Right hindlimb (tissue), 1 donor: ENCODE measurements around the gene AKAP4.

Experiments used
- DNase-seq: peaks from one replicate; pipeline ENCODE4 v3.0.0-alpha.2; 2018

The AKAP4 gene

GRCh38 chrX:50200907-50201306 is at the start of gene AKAP4:
Gene AKAP4, minus strand, starts transcription at chrX:50201007. Its CDS starts 118 bp downstream, at chrX:50200889.
- DNase-seq, result no peak

- DNase-seq, result no peak
Observed at GRCh38 chrX:50211510-50211909, 10.7 kb upstream of the AKAP4 start.

- DNase-seq, result no peak
Observed at GRCh38 chrX:50206753-50207152, 5.9 kb upstream of the AKAP4 start.

GRCh38 chrX:50204364-50204899 is 3.6 kb upstream of the AKAP4 start, which contains the start of gene CCNB3:
Gene CCNB3, plus strand, starts transcription at chrX:50204765. Its CDS starts 80,399 bp downstream, at chrX:50285164.
- DNase-seq, result peak; percentile 65

GRCh38 chrX:50202539-50202938 is 1.7 kb upstream of the AKAP4 start:
- no peak for DNase-seq

- no peak for DNase-seq
Observed at GRCh38 chrX:50198348-50198747, 2.5 kb downstream of the AKAP4 start.

- peak; percentile 23 for DNase-seq
Observed at GRCh38 chrX:50188859-50189600, 11.8 kb downstream of the AKAP4 start.

GRCh38 chrX:50183891-50184290 is 16.9 kb downstream of the AKAP4 start:
- DNase-seq, result no peak

- DNase-seq, result no peak
Observed at GRCh38 chrX:50180073-50180940, 20.5 kb downstream of the AKAP4 start.

GRCh38 chrX:50169717-50170116 is 31.1 kb downstream of the AKAP4 start:
- no peak for DNase-seq

- no peak for DNase-seq
Observed at GRCh38 chrX:50168241-50168687, 32.5 kb downstream of the AKAP4 start.

- no peak for DNase-seq
Observed at GRCh38 chrX:50167366-50167765, 33.4 kb downstream of the AKAP4 start.

- no peak for DNase-seq
Observed at GRCh38 chrX:50165727-50166126, 35.1 kb downstream of the AKAP4 start.

GRCh38 chrX:50161127-50161526 is 39.7 kb downstream of the AKAP4 start:
- DNase-seq, result no peak

GRCh38 chrX:50158593-50158992 is 42.2 kb downstream of the AKAP4 start:
- no peak for DNase-seq

- DNase-seq, result peak; percentile 20
Observed at GRCh38 chrX:50157545-50158135, 43.2 kb downstream of the AKAP4 start.

- DNase-seq, result no peak
Observed at GRCh38 chrX:50154429-50154828, 46.4 kb downstream of the AKAP4 start.

- no peak for DNase-seq
Observed at GRCh38 chrX:50152456-50152855, 48.4 kb downstream of the AKAP4 start.

GRCh38 chrX:50147972-50148371 is 52.8 kb downstream of the AKAP4 start:
- DNase-seq, result no peak
